Measurements from ENCODE around the gene MED4.
"Not testable (repeated sequence)": the region's sequence is repeated elsewhere in the genome, so short reads cannot be mapped to it uniquely, and the experiment has no call there.

MED4 gene

GRCh38 chr13:48094404-48094780 is 512 bp downstream of the MED4 start:
- DNase-seq (ENCODE audit: low read depth) = no peak

- DNase-seq (ENCODE audit: low read depth) = no peak
Measured at GRCh38 chr13:48093588-48093987, 1.3 kb downstream of the MED4 start.

- no peak for DNase-seq (ENCODE audit: low read depth)
Measured at GRCh38 chr13:48086272-48086671, 8.6 kb downstream of the MED4 start.

- no peak for DNase-seq (ENCODE audit: low read depth)
Measured at GRCh38 chr13:48081739-48082138, 13.2 kb downstream of the MED4 start.

GRCh38 chr13:48078251-48078656 is 16.6 kb downstream of the MED4 start:
- DNase-seq (ENCODE audit: low read depth) = no peak

GRCh38 chr13:48074006-48074405 is 20.9 kb downstream of the MED4 start:
- DNase-seq (ENCODE audit: low read depth) = no peak

GRCh38 chr13:48072787-48073186 is 22.1 kb downstream of the MED4 start:
- DNase-seq (ENCODE audit: low read depth) = no peak

- no peak for DNase-seq (ENCODE audit: low read depth)
Measured at GRCh38 chr13:48072304-48072703, 22.6 kb downstream of the MED4 start.

- DNase-seq (ENCODE audit: low read depth) = no peak
Measured at GRCh38 chr13:48070942-48071341, 24.0 kb downstream of the MED4 start.

- no peak for DNase-seq (ENCODE audit: low read depth)
Measured at GRCh38 chr13:48069573-48069972, 25.3 kb downstream of the MED4 start.

GRCh38 chr13:48068952-48069351 is 26.0 kb downstream of the MED4 start:
- no peak for DNase-seq (ENCODE audit: low read depth)

GRCh38 chr13:48068036-48068435 is 26.9 kb downstream of the MED4 start:
- no peak for DNase-seq (ENCODE audit: low read depth)

GRCh38 chr13:48066310-48066989 is 28.5 kb downstream of the MED4 start:
- DNase-seq (ENCODE audit: low read depth) = no peak

- not testable (repeated sequence) for DNase-seq (ENCODE audit: low read depth)
Measured at GRCh38 chr13:48059951-48060350, 35.0 kb downstream of the MED4 start.

- DNase-seq (ENCODE audit: low read depth) = not testable (repeated sequence)
Measured at GRCh38 chr13:48058536-48058935, 36.4 kb downstream of the MED4 start.

- DNase-seq (ENCODE audit: low read depth) = no peak
Measured at GRCh38 chr13:48055712-48056111, 39.2 kb downstream of the MED4 start.

- no peak for DNase-seq (ENCODE audit: low read depth)
Measured at GRCh38 chr13:48054601-48055000, 40.3 kb downstream of the MED4 start.

GRCh38 chr13:48050550-48050949 is 44.4 kb downstream of the MED4 start:
- no peak for DNase-seq (ENCODE audit: low read depth)

- DNase-seq (ENCODE audit: low read depth) = no peak
Measured at GRCh38 chr13:48043789-48044503, 51.0 kb downstream of the MED4 start.

GRCh38 chr13:48042894-48043293 is 52.0 kb downstream of the MED4 start:
- DNase-seq (ENCODE audit: low read depth) = no peak

- DNase-seq (ENCODE audit: low read depth) = no peak
Measured at GRCh38 chr13:48040896-48041295, 54.0 kb downstream of the MED4 start.

GRCh38 chr13:48040049-48040448 is 54.9 kb downstream of the MED4 start:
- DNase-seq (ENCODE audit: low read depth) = no peak

- DNase-seq (ENCODE audit: low read depth) = no peak
Measured at GRCh38 chr13:48038761-48039160, 56.1 kb downstream of the MED4 start.

Measured in T-helper 22 cell (primary cell).